GM19328 (cell line): ENCODE measurements around the gene METTL2A.
"Not testable (repeated sequence)": the region's sequence is repeated elsewhere in the genome, so short reads cannot be mapped to it uniquely, and the experiment has no call there.

Experiments used
- ATAC-seq: cut with Tn5 transposase; IDR thresholded peaks from one replicate; pipeline ENCODE4 v1.9.1; 2021; ENCODE audit warnings: mild to moderate bottlenecking, moderate library complexity; ENCODE audit not compliant: unreplicated experiment

Gene METTL2A, protein sequence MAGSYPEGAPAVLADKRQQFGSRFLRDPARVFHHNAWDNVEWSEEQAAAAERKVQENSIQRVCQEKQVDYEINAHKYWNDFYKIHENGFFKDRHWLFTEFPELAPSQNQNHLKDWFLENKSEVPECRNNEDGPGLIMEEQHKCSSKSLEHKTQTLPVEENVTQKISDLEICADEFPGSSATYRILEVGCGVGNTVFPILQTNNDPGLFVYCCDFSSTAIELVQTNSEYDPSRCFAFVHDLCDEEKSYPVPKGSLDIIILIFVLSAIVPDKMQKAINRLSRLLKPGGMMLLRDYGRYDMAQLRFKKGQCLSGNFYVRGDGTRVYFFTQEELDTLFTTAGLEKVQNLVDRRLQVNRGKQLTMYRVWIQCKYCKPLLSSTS

DNA sequence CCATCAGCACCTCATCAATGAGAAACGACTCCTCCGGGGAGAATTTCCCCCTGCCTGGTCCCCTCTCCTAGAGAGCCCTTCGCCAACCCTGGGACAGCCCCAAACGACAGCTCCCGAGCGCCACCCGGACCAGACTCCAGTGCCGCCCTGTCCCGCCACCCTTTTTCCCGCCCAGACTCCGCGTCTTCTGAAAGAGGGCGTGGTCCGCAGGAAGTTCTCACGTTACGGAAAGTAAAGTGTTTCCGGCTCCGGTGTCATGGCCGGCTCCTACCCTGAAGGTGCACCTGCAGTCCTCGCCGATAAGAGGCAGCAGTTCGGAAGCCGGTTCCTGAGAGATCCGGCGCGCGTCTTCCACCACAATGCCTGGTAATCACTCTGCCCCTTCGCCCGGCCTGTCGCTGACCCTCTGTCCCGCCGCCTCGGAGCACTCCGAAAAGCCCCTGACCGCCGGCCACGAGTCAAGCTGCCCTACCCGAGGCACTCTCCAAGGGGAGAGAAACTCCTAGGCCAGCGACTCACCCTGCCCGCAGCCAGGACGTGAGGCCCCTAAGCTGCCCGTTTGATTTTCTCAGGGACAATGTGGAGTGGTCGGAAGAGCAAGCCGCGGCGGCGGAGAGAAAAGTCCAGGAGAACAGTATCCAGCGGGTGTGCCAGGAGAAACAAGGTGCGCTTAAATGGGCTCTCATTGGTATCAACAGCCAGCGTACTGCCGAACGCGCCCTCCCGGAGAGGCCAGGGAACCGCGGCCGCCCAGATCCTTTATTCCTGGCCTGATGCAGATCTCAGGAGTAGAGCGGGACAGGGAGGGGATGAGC, at the start of gene METTL2A:
TSS of gene METTL2A (plus strand) at position 251 of the 815 bp plus-strand sequence. CDS start at position 257, 6 bp downstream.
- ATAC-seq, result peak; percentile 94

DNA sequence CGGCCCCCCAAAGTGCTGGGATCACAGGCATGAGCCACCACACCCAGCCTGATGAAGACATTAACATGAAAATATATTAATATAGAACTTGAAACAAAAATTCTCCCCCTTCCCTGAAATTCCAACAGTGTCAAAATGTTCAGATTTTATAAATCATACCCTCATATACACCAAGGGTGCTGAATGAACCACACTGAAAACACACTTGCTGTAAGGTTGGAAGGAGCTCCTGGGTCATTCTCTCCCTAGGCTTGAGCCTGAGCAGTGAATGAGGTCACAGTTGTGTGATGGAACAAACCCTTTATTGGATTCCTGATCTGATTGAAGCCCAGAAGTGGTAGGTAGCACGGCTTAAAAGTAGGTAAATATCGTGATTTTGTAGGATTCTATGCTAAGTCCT, 43.4 kb upstream of the METTL2A start, which contains the start of gene EFCAB3:
TSS of gene EFCAB3 (plus strand) at position 301 of the 400 bp plus-strand sequence. CDS start 2,427 bp downstream, outside the sequence.
- no peak for ATAC-seq

DNA sequence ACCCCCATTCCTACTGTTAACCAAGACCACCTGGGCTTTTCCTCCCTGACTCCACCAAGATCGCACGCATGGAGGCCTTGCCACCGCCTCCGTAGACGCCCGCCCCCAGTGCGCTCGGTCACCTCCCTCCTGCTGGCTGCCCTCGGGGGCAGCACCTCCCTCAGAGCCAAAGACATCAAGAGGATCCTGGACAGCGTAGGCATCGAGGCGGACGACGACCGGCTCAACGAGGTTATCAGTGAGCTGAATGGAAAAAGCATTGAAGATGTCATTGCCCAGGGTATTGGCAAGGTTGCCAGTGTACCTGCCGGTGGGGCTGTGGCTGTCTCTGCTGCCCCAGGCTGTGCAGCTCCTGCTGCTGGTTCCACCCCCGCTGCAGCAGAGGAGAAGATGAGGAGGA, 42.1 kb upstream of the METTL2A start:
- no peak for ATAC-seq

DNA sequence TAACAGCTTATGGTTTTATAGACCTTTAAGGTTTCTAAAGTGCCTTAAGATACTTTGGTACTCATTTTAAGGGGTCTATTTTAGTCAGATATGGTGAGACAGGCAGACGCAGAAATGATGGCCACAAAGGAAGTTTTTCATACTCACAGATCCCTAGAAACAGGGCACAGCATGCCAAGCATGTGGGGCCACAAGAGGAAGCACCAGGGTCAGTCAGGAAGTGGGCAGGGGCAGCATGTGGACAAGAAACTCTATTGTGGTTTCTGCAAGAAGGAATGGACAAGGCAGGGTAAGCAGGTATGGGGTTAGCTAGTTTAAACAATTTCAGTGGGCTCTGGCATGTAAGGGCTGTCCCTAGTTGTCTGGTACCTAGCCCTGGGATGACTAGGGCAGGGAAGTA, 34.8 kb upstream of the METTL2A start:
- ATAC-seq, result no peak

DNA sequence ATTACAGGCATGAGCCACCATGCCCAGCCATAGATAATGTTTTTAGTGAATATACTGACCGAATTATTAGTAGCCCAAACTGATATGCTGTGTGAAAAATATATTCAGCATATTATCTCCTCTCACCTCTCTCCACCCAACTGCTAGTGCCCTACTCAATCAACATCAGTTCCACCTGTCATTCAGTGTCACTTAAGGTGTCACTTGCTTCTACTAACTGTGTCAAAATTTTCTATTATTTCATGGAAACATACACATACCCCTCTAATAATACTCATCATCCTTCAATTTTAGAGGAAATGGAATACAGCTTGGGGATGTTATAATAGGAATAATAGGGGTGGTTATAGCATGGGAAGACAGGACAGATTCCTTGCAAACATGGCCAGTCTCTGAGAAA, 30.8 kb upstream of the METTL2A start:
- no peak for ATAC-seq

DNA sequence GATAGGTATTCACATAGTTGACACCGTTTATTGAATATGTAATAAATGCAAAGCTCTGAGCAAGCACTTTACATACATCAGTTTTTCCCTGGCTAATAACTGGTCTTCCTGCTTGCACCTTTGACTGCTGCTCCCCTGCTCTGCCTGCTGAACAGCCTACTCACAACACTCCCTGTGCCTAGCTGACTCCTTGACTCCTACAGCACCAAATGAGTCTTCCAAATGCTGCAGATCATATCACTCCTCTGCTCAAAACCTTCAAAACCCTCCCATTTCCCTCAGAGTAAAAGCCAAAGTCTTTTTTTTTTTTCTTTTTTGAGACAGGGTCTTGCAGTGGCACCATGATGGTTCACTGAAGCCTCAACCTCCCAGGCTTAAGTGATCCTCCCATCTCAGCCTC, 24.8 kb upstream of the METTL2A start:
- no peak for ATAC-seq

DNA sequence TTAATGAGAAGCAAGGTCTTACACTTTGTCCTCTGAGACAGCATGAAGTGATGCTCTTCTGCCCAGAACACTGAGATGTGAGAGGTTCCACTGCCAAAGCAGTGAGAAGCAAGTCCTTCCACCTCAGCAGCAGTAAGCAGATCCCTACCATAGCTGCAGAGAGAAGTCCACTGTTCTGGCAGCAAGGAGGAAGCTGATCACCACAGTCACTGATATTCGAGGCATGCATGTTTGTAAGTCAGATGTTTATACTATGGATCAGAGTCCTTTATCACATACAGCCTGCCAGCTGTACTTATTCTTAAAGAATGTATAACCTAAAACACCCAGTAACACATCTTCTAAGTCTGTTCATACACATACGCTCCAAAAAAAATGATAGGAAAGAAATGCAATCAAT, 18.2 kb upstream of the METTL2A start:
- ATAC-seq, result no peak

DNA sequence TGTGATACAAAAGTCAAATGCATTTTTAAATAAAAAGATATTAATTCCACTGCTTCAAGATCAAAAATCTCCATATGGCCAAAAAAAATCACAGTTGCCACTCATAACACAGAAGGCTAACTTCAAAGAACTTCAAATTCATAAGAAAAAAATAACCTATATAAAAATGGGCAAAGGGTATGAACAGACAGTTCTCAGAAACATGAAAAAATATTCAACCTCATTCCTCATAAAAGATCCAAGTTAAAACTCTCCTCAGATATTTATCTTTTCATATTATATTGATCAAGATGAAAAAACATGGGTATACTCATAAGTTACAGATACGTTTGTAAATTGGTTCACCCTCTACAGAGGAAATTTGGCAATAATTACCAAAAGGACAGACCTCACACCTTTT, 10.6 kb upstream of the METTL2A start:
- not testable (repeated sequence) for ATAC-seq

DNA sequence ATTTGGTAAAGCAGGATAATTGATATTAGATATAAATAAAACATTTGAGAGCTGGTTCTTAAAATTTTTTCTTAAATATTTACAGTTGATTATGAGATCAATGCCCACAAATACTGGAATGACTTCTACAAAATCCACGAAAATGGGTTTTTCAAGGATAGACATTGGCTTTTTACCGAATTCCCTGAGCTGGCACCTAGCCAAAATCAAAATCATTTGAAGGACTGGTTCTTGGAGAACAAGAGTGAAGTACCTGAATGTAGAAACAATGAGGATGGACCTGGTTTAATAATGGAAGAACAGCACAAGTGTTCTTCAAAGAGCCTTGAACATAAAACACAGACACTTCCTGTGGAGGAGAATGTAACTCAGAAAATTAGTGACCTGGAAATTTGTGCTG, 2.5 kb downstream of the METTL2A start:
- not testable (repeated sequence) for ATAC-seq

DNA sequence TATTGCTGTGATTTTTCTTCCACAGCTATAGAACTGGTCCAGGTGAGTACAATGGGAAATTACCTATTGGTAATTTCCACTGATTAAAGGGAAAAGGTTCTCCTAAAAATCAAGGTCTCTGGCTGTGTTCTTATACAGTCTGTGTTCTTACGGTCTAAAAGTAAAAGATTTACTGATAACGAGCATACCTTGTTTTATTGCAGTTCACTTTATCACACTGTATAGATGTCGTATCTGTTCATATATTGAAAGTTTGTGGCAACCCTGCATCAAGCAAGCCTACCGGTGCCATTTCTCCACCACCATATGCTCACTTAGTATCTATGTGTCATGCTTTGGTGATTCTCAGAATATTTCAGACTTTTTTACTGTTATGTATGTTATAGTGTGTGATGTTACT, 11.6 kb downstream of the METTL2A start:
- not testable (repeated sequence) for ATAC-seq

DNA sequence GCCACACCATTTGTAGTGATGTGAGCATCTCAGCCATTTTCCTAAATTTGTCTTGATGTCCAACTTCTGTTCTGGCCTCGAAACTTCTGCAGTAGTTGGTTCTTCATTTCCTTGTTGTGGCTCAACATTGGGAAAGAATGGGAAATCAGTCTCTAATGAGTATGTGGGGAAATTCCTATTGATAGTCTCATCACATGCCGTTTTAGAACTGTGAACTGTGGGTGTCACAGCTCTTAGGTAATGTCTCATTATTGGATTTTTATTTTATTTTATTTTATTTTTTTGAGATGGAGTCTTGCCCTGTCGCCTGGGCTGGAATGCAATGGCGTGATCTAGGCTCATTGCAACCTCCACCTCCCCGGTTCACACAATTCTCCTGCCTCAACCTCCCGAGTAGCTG, 17.5 kb downstream of the METTL2A start:
- ATAC-seq, result not testable (repeated sequence)

DNA sequence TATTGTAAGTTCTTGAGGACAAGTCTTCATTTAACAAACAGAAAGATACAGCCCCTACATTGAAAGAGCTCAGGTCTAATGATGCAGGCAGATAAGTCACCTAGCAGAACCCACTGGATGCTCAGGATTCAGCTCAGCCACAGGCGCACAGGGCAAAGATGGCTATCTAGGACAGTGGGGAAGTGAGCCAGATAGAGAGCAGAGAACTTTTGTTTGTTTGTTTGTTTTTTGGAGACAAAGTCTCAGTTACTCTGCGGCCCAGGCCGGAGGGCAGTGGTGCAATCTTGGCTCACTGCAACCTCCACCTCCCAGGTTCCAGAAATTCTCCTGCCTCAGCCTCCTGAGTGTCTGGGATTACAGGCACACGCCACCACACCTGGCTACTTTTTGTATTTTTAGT, 20.4 kb downstream of the METTL2A start:
- ATAC-seq, result no peak

DNA sequence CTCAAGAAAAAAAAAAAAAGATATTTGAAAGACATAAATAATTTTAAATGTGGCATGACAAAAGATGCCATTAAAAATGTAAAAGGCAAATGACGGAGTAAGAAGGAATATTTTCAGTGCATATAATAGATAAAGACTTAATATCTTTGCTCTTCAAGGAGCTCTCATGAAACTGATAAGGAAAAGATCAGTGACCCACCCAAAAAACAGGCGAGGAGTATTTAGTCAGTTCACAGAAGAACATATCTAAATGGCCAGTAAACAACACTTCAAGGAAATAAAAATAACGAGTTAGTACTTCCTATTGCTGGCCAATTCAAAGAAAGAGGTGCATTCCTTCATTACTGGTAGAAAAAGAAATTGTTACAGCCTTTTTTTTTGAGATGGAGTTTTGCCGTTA, 22.1 kb downstream of the METTL2A start:
- ATAC-seq, result not testable (repeated sequence)

DNA sequence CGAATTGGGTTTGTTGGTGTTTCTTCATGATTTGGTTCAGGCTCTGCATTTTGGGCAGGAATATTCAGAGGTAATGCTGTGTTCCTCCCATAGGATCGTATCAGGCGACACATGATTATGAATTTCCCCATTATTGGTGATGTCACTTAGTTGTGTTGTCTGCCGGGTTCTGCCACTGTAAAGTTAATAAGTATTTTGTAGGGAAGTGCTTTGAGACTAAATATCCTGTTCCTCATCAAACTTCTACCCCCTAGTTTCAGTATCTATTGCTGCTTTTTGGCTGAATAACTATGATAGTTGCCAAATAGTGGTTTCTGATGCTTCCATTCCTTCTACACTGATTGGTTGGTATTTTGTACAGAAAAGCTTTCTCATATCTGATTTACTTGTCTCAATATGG, 28.5 kb downstream of the METTL2A start:
- ATAC-seq, result not testable (repeated sequence)

DNA sequence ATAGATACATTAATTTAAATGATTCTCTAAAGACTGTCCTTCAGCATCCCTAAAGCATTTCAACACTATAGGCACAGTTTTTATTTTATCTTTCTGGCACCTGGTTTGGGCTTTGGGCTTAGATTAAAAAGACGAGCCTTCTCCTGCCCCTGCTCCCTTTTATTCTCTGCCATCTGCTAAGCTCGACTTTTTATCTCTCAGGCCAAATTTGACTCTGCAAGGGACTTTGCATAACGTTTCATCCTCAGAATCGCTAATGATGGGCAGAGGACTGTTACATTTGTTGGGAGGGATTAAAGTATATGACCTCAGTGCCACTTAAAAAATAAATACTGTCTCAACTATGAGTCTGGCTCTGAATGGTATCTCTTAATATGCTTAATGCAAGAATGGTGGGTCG, 29.3 kb downstream of the METTL2A start:
- ATAC-seq, result not testable (repeated sequence)

DNA sequence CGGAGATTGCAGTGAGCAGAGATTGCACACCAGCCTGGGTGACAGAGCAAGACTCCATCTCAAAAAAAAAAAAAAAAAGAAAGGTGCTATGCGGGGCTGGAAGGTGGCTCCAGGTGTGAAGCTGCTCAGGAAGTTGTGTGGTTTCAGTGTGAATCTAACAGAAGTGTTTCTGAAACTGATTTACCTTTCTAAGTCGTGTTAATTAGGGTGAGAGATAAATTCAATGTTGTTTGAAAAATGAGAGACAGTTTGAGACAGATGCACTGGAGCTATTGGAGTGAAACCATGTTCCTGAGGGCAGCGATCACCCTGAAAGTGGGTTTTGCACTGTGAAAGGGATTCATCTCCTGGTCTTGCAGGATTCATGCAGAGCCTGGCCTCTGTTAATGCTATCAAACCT, 30.0 kb downstream of the METTL2A start:
- not testable (repeated sequence) for ATAC-seq

DNA sequence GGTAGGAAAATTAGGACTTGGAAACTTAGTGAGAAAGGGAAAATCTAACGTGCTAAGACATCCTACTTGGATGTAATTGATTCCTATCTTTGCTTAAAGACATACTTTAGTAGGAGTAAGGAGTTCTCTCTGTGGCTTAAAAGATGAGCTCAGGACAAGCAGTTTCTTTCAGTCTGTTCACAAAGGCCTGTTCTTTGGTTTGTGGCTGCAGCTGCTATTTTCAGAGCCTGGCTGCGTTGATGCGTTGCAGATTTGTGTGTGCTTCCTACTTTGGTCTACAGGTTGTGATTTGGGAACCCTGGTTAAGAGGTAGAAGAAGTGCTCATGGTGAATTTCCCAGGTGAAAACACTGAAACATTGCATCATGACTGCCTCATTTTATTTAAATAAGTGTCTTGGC, 30.4 kb downstream of the METTL2A start:
- ATAC-seq, result peak; percentile 46

DNA sequence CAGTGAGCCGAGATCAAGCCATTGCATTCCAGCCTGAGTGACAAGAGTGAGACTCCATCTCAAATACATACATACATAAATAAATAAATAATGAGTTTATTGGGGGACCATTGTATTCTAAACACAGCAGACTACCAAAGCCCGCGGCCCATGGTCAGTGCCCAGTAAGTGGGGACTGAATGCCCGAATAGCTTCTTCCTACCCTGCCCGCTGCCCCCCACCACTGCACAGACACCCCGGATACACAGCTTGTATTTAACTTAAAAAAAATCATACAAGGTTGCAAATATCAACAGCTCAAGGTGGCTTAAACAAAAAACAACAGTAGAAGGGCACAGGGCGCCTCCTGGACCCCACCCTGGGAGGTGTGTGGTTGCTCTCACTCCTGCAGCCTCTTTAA, 32.3 kb downstream of the METTL2A start:
- no peak for ATAC-seq

DNA sequence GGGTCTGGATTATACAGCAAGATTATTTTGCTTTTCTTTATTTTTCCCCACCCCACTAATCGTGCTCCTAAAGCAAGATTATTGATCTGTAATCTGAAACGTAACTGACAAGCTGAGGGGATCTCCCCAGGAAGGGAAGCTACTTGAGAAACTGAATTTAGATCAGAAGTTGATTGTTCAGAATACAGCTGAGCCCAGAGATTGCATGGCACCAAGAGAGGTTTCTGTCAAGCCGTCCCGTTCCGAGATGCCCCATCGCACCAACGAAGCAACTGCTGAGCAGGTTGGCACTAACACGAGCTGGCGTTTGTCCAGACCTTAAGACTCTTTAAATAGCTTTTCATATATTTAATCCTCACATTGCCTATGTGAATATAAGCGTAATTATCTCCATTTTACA, 34.8 kb downstream of the METTL2A start:
- ATAC-seq, result not testable (repeated sequence)

DNA sequence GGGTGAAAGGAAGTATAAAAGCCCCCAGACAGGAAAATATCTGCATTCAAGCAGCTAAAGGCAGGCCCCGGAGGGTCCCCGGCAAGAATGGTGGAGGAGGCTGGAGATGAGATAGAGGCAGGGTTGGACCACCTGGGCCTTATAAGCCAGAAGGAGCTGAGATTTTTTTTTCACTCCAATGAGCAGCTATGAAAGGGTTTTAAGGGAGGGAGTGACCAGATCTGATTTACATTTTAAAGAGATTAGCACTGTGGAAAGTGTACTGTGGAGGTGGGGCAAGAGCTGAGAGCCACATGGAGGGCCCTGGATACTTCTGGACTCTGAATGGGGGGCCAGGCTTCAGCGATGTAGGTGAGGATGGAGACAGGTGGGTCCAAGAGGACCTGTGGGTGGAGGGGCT, 40.7 kb downstream of the METTL2A start:
- ATAC-seq, result not testable (repeated sequence)

DNA sequence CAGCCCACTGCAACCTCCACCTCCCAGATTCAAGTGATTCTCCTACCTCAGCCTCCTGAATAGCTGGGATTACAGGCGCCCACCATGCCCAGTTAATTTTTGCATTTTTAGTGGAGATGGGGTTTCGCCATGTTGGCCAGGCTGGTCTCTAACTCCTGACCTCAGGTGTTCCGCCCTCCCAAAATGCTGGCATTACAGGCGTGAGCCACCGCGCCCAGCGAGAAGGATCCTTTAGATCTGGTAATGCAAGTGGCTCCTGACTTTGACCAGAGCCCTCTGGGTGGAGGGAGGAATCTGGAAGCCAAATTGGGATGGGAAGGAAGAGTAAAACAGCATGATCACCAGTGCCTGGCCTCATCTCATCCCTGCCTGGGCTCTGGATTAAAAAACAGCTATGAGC, 41.6 kb downstream of the METTL2A start:
- ATAC-seq, result not testable (repeated sequence)
